Cardiac muscle cell (in vitro differentiated cells and primary cell): ENCODE measurements around the gene AGAP1. TPM values are rescaled to one million over a fixed set of nuclear protein-coding genes. Genes with fewer than 3 reads are reported as not detected.
A peak's percentile ranks its signal among the peaks of the same experiment; 100 is the strongest.

ENCODE experiments used
- DNase-seq, 2 donors: peaks; one replicate each; pipeline versions ENCODE4 v3.0.0 to v3.0.0-alpha.2; 2010 to 2017; ENCODE audit warnings: low read depth in 1 of 2, low spot score in 1 of 2
- H3K27ac ChIP-seq: fragments of 200-600 bp; sonication (generic); 2 replicates; pipeline ENCODE4 v1.5.1; 2016
- H3K27me3 ChIP-seq: fragments of 200-600 bp; sonication (generic); 2 replicates; pipeline ENCODE4 v1.6.0; 2016; ENCODE audit warnings: control low read depth
- H3K36me3 ChIP-seq: fragments of 200-600 bp; sonication (generic); 2 replicates; pipeline ENCODE4 v1.5.1; 2016; ENCODE audit warnings: control low read depth
- H3K4me1 ChIP-seq: fragments of 200-600 bp; sonication (generic); 2 replicates; pipeline ENCODE4 v1.8.1; 2017; ENCODE audit warnings: low read depth, mild to moderate bottlenecking, mixed run types
- H3K4me3 ChIP-seq: fragments of 200-600 bp; sonication (generic); 2 replicates; pipeline ENCODE4 v1.5.1; 2016; ENCODE audit warnings: mild to moderate bottlenecking
- H3K9me3 ChIP-seq: fragments of 200-600 bp; sonication (generic); 2 replicates; pipeline ENCODE4 v1.5.1; 2017; ENCODE audit warnings: low read depth, mild to moderate bottlenecking, control low read depth
- polyA plus RNA-seq: library from polyadenylated mRNA; unstranded; fragments of >200 nt; fragmentation: Nextera tagmentation; extraction: Ambion mirVana; gene quantifications from 2 replicates; pipeline ENCODE4 v1.2.1, GENCODE V29; 2016
- total RNA-seq: library from RNA; depleted of rRNA; stranded (reverse); fragments of >200 nt; gene quantifications from 2 replicates; pipeline ENCODE4 v1.2.3, GENCODE V29; 2016
- TF ChIP-seq, protein P1 (sequence below): IDR thresholded peaks from 2 replicates; pipeline ENCODE4 v1.5.1; 2012; ENCODE audit warnings: low read depth, mild to moderate bottlenecking, low read length

Gene AGAP1
- total and polyA plus RNA-seq, 2 experiments from 2014 or later: 8.6 to 38.2 TPM

DNA sequence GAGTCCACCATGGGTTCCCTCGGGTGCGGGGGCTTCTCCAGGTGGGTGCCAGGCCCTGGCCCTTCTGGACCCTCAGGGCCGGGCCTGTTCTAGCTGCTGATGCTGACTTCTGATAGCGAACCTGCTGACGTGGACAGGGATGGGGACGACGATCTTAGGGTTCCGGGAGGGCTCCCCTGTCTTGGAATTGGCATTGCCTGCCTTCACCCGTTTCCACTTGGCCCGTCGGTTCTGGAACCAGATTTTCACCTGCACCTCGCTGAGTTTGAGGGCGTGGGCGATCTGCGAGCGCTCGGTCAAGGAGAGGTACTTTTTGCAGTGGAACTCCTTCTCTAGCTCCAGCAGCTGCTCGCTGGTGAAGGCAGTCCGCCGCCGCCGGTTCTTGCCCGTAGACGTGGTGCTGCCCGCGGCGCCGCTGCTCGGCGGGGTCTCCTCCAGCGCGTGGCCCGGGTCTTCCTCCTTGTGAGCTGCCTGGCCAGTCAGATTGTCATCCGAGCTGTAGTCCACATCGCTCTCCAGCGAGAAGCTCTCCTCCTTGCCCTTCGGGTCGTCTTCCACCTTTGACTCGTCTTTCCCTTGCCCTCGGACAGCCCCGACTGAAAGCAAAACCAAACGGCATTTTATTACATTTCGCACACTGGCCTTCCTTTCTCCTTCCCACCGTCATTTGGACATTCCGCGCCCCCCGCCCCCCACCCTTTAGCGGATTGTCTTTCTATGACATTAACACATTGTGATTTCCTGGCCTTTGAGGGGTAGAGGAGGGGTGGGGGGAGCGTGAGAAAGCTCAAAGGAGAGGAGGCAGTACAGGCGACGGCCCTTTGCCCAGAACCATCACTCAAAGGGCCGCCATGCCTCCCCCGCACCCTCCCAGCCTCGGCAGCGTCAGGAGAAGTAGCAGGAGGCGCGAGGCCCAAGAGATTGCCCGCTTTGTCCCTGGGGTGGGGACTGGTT, 672.3 kb downstream of the AGAP1 start:
- H3K36me3 ChIP-seq: no peaks in the 10 kb centered on the region
- TF ChIP-seq, protein P1, sequence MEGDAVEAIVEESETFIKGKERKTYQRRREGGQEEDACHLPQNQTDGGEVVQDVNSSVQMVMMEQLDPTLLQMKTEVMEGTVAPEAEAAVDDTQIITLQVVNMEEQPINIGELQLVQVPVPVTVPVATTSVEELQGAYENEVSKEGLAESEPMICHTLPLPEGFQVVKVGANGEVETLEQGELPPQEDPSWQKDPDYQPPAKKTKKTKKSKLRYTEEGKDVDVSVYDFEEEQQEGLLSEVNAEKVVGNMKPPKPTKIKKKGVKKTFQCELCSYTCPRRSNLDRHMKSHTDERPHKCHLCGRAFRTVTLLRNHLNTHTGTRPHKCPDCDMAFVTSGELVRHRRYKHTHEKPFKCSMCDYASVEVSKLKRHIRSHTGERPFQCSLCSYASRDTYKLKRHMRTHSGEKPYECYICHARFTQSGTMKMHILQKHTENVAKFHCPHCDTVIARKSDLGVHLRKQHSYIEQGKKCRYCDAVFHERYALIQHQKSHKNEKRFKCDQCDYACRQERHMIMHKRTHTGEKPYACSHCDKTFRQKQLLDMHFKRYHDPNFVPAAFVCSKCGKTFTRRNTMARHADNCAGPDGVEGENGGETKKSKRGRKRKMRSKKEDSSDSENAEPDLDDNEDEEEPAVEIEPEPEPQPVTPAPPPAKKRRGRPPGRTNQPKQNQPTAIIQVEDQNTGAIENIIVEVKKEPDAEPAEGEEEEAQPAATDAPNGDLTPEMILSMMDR: no peak
- H3K27me3 ChIP-seq: peaks cover 100% of the 10 kb centered on the region
- no peak overlapping the region for H3K27ac ChIP-seq
- DNase-seq: no peak
- H3K9me3 ChIP-seq: no peaks in the 10 kb centered on the region
- H3K4me3 ChIP-seq: peak overlapping the region; percentile 34
- peaks cover 12% of the 10 kb centered on the region for H3K4me1 ChIP-seq

DNA sequence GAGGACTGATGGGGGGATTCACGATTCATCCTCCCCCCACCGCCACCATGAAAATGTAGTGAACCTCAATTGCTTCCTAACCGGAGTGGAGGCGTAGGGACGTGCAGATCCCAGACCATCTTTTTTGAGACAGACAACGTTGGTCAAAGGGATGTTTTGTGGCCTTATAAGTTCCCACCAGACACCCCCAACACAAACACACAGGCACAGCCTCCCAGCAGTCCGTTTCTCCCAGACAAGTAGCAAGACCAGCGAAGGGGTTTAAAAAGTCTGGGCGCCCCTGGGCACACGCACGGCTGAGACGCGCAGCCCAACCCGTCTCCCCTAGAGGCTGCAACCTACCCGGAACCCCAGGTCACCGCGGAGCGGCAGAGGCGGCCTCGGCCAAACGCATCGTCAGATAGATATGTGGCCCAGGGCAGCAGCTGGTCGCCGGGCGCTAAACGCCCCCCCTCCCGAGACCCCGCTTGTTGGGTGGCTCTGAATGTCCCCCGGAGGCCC, 673.0 kb downstream of the AGAP1 start:
- peaks cover 100% of the 10 kb centered on the region for H3K27me3 ChIP-seq
- H3K4me1 ChIP-seq: peaks cover 12% of the 10 kb centered on the region
- H3K9me3 ChIP-seq: no peaks in the 10 kb centered on the region
- TF ChIP-seq, protein P1: no peak
- H3K4me3 ChIP-seq: peak overlapping the region; percentile 34
- H3K27ac ChIP-seq: no peak overlapping the region
- H3K36me3 ChIP-seq: no peaks in the 10 kb centered on the region
- no peak for DNase-seq

DNA sequence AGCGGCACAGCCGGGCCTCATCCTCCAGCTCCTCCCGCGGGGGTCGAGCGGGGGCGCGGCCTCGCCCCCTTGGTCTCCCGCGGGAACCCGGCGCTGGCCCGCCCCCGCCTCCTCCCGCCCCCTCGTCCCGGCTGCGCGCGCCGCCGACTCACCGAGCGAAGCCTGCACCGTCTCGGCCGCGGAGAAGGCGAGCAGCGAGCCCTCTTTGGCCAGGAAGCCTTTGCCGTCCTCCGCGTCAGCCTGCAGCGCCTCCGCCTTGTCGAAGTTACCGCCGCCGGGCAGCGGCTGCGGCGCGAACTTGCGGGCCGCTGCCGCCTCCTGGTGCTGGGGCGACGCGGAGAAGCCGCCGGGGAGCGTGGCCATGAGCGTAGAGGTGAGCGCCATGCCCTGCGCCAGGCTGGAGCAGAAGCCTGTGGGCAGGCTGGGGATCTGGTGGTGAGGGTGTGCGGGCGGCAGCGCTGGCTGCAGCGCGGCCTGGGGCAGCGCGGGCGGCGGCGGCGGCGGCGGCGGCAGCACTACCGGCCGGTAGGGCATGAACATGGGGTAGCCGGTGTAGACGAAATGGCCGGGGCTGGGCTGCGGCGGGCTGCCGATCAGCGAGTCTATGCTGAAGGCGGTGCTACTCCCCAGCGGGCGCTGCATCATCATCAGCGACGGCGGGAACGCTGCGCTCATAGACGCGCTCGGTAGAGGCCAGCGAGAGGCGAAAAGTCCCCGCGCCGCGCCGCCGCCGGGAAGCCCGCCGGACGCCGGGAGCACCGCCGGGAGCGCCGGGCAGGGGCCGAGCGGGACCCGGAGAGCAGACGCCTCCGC, 673.7 kb downstream of the AGAP1 start:
- TF ChIP-seq, protein P1: peak; percentile 25
- Histone ChIP-seq H3K27me3 (peaks cover 100% of the 10 kb centered on the region), H3K27ac (no peak overlapping the region), H3K9me3 (no peaks in the 10 kb centered on the region), H3K4me1 (peaks cover 12% of the 10 kb centered on the region), H3K36me3 (no peaks in the 10 kb centered on the region), H3K4me3 (peak overlapping the region; percentile 34)
- DNase-seq: peak; percentile 64 to 68

GRCh38 chr2:236168110-236169080, 674.6 kb downstream of the AGAP1 start, which contains the start of gene GBX2:
GBX2 (minus strand) TSS chr2:236168386; CDS start chr2:236167971, 415 bp downstream.
- Histone ChIP-seq H3K27ac (no peak within 1 kb of the TSS), H3K27me3 (peaks cover 100% of the 10 kb centered on the region), H3K9me3 (no peaks in the 10 kb centered on the region), H3K4me3 (peak within 1 kb of the TSS; percentile 34), H3K36me3 (no peaks in the 10 kb centered on the region), H3K4me1 (peaks cover 12% of the 10 kb centered on the region)
- DNase-seq: peak; percentile 70 to 79
- TF ChIP-seq, protein P1: no peak
